Measurements from ENCODE around the gene DYSF. TPM values are rescaled to one million over a fixed set of nuclear protein-coding genes. Genes with fewer than 3 reads are reported as not detected.

The DYSF gene
- total RNA-seq, 4 donors from 2014 or later, result 10.3 to 14.9 (median 14.4) TPM

GRCh38 chr2:71671895-71672825 is 218.8 kb downstream of the DYSF start:
- Histone ChIP-seq H3K4me3 (replicated peaks in 1 of 3) (no peak overlapping the region), H3K4me1 (peaks cover 7 to 15% of the 10 kb centered on the region in 2 donors), H3K27ac (no peak overlapping the region), H3K27me3 (no peaks in the 10 kb centered on the region), H3K36me3 (no peaks in the 10 kb centered on the region), H3K9me3 (no peaks in the 10 kb centered on the region)
- intact Hi-C loops (cut with DNase I), result loop anchor here (2.0 kb wide), 1 partner anchor 75 kb away; no protein-coding TSS in a partner anchor
- TF ChIP-seq POLR2A (IDR thresholded peaks at IDR 0.05) (no peak), CTCF (IDR thresholded peaks at IDR 0.05) (no peak)
- 87 to 88% methylated on average over 19 to 26 of the region's 28 CpGs for WGBS, 2 donors
- DNase-seq, result no peak

GRCh38 chr2:71672826-71673795 is 219.8 kb downstream of the DYSF start:
- no peaks in the 10 kb centered on the region for H3K27me3 ChIP-seq
- peaks cover 7 to 15% of the 10 kb centered on the region in 2 donors for H3K4me1 ChIP-seq
- H3K27ac ChIP-seq, result no peak overlapping the region
- intact Hi-C loops (cut with DNase I), result loop anchor here (2.0 kb wide), 1 partner anchor 74 kb away; no protein-coding TSS in a partner anchor
- H3K36me3 ChIP-seq, result no peaks in the 10 kb centered on the region
- H3K9me3 ChIP-seq, result no peaks in the 10 kb centered on the region
- WGBS, 2 donors, result 63 to 66% methylated on average over 5 to 7 of the region's 14 CpGs
- no peak overlapping the region for H3K4me3 ChIP-seq (replicated peaks in 1 of 3)
- TF ChIP-seq CTCF (IDR thresholded peaks at IDR 0.05) (no peak), POLR2A (IDR thresholded peaks at IDR 0.05) (no peak)
- DNase-seq, result no peak

- Histone ChIP-seq H3K9me3 (no peaks in the 10 kb centered on the region), H3K36me3 (no peaks in the 10 kb centered on the region), H3K4me1 (peaks cover 11 to 23% of the 10 kb centered on the region in 2 donors), H3K4me3 (replicated peaks in 1 of 3) (no peak overlapping the region), H3K27ac (peak overlapping the region in 2 of 3 donors; percentile 13 to 62), H3K27me3 (no peaks in the 10 kb centered on the region)
- intact Hi-C loops (cut with DNase I), result no loop called here
- TF ChIP-seq CTCF (IDR thresholded peaks at IDR 0.05) (no peak), POLR2A (IDR thresholded peaks at IDR 0.05) (no peak)
- WGBS, 2 donors, result 91 to 95% methylated on average over 7 of the region's 7 CpGs
- DNase-seq, result no peak
Measured at GRCh38 chr2:71674158-71674851, 220.9 kb downstream of the DYSF start.

- DNase-seq, result peak; percentile 96 to 97
- 28 to 38% methylated on average over 9 of the region's 9 CpGs for WGBS, 2 donors
Measured at GRCh38 chr2:71675296-71675695, 221.9 kb downstream of the DYSF start.

More at GRCh38 chr2:71675296-71675695, 221.9 kb downstream of the DYSF start:
- Histone ChIP-seq H3K36me3 (no peaks in the 10 kb centered on the region), H3K27me3 (no peaks in the 10 kb centered on the region), H3K4me1 (peaks cover 20 to 32% of the 10 kb centered on the region in 2 donors), H3K9me3 (no peaks in the 10 kb centered on the region), H3K27ac (peak overlapping the region; percentile 13 to 62 (median 19)), H3K4me3 (replicated peaks in 1 of 3) (no peak overlapping the region)
- intact Hi-C loops (cut with DNase I), result no loop called here
- no peak for TF ChIP-seq POLR2A (IDR thresholded peaks at IDR 0.05)
- TF ChIP-seq CTCF (IDR thresholded peaks at IDR 0.05), result peak in 4 of 6 experiments; percentile 6 to 50 (median 30)
